Esophagus squamous epithelium (tissue), 5 donors: ENCODE results near the gene PGLYRP1. TPM values are rescaled to one million over a fixed set of nuclear protein-coding genes. Genes with fewer than 3 reads are reported as not detected.

Experiments used
- DNase-seq: peaks from one replicate; lab custom pipeline; 2025; lab: John Stamatoyannopoulos, UW
- H3K27ac ChIP-seq, 4 donors: fragments of 200-600 bp; sonication (generic); one replicate each; pipeline ENCODE4 v1.5.1; 2016 to 2019; ENCODE audit warnings: mild to moderate bottlenecking in 1 of 4
- H3K27me3 ChIP-seq, 4 donors: fragments of 200-600 bp; sonication (generic); 1 replicate in 3 of 4; 2 replicates in 1 of 4; pipeline versions ENCODE4 v1.5.1 to v1.6.0; 2017 to 2021; ENCODE audit warnings: antibody characterized with exemption in 1 of 4
- H3K36me3 ChIP-seq, 3 donors: fragments of 200-600 bp; sonication (generic); one replicate each; pipeline ENCODE4 v1.5.1; 2016 to 2019
- H3K4me1 ChIP-seq, 3 donors: fragments of 200-600 bp; sonication (generic); one replicate each; pipeline ENCODE4 v1.5.1; 2017 to 2019
- H3K4me3 ChIP-seq, 4 donors: fragments of 200-600 bp; sonication (generic); 1 replicate in 3 of 4; 2 replicates in 1 of 4; pipeline ENCODE4 v1.5.1; 2016 to 2019; ENCODE audit warnings: mild to moderate bottlenecking in 2 of 4, moderate library complexity in 1 of 4
- H3K9me3 ChIP-seq, 3 donors: fragments of 200-600 bp; sonication (generic); one replicate each; pipeline ENCODE4 v1.5.1; 2016 to 2019
- CTCF ChIP-seq, 6 experiments: fragments of 450-650 bp in 4 of 6; fragments of 200-600 bp in 2 of 6; sonication (generic) in 2 of 6; IDR thresholded peaks; one replicate each; pipeline ENCODE4 v1.5.1; 2016 to 2019; ENCODE audit warnings: antibody characterized with exemption in 6 of 6, mild to moderate bottlenecking in 4 of 6, moderate library complexity in 4 of 6
- POLR2A ChIP-seq, 4 donors: fragments of 450-650 bp; IDR thresholded peaks; one replicate each; pipeline ENCODE4 v1.6.1; 2017; ENCODE audit warnings: antibody characterized with exemption in 4 of 4, mild to moderate bottlenecking in 4 of 4, moderate library complexity in 3 of 4
- WGBS, 2 donors: methylation state at CpG; one replicate each; pipeline ENCODE4 v1.1.5; 2018; 5-methylcytosine and 5-hydroxymethylcytosine counted together
- intact Hi-C: fragments of 100-400 bp; cut with DNase I; formaldehyde crosslinking; loops from one replicate; pipeline ENCODE4 v1.15.0; 2022
- total RNA-seq, 4 donors: library from RNA; depleted of rRNA; stranded (reverse); fragments of >200 nt; gene quantifications; one replicate each; pipeline ENCODE4 v1.1.0, GENCODE V29; 2016
- donor health status: DM: yes; HTN: yes; CAD: no.

PGLYRP1 gene
- total RNA-seq, 4 donors from 2014 or later: not detected

DNA sequence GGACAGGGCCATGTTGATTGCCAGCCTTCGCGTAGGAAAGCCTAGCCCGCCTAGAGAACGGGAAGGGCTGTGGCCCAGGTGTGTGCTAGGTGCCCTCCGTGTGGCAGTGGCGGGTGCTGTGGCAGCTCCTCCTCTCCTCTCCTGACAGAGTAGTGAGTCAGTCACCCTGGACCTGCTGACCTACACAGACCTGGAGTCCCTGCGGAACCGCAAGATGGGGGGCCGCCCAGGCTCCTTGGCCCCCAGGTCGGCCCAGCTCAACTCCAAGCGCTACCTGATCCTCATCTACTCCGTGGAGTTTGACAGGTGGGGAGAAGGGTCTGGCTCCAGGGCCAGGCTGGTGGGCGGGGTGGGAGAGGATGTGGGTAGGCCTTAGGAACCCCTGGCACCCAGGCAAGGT lies 16.4 kb downstream of the PGLYRP1 start:
- Histone ChIP-seq H3K4me1 (peaks cover 0 to 3% (median 0%) of the 10 kb centered on the region in 3 donors), H3K27me3 (no peaks in the 10 kb centered on the region), H3K27ac (no peak overlapping the region), H3K36me3 (peaks cover 0 to 56% (median 0%) of the 10 kb centered on the region in 3 donors), H3K4me3 (no peak overlapping the region), H3K9me3 (no peaks in the 10 kb centered on the region)
- intact Hi-C loops: no loop called here
- no peak for DNase-seq
- TF ChIP-seq CTCF (IDR thresholded peaks at IDR 0.05): no peak
- WGBS, 2 donors: no CpG with 5 or more reads among the region's 13 CpGs

DNA sequence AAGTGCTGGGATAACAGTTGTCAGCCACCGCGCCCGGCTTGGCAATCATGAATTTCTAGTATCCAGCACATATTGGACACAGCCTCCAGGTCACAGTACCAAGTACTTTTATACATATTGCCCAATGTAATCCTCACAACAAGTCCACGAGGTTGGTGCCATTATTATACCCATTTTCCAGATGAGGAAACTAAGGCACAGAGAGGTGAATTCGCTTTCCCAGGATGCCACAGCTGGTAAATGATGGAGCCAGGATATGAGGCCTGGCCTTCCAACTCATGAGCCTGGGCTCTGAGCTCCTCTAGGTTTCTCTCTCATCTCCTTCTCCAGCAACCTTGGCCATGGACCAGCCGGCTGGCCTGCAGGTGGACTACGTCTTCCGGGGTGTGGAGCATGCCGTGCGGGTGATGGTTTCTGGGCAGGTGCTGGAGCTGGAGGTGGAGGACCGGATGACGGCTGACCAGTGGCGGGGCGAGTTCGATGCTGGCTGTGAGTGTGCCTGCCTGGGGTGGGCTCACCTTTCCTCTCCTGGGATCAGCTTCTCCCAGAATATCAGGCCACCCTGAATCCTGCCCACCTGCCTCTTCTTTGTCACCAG lies 20.1 kb downstream of the PGLYRP1 start:
- TF ChIP-seq CTCF (IDR thresholded peaks at IDR 0.05) (no peak), POLR2A (IDR thresholded peaks at IDR 0.05) (no peak)
- no peak for DNase-seq
- H3K27me3 ChIP-seq: peaks cover 0 to 14% (median 0%) of the 10 kb centered on the region in 4 donors
- intact Hi-C loops: no loop called here
- peaks cover 0 to 49% (median 0%) of the 10 kb centered on the region in 3 donors for H3K36me3 ChIP-seq
- no peaks in the 10 kb centered on the region for H3K9me3 ChIP-seq
- 96 to 97% methylated on average over 8 to 12 of the region's 15 CpGs for WGBS, 2 donors
- H3K4me1 ChIP-seq: peaks cover 4 to 22% (median 11%) of the 10 kb centered on the region in 3 donors
- no peak overlapping the region for H3K4me3 ChIP-seq
- H3K27ac ChIP-seq: no peak overlapping the region

DNA sequence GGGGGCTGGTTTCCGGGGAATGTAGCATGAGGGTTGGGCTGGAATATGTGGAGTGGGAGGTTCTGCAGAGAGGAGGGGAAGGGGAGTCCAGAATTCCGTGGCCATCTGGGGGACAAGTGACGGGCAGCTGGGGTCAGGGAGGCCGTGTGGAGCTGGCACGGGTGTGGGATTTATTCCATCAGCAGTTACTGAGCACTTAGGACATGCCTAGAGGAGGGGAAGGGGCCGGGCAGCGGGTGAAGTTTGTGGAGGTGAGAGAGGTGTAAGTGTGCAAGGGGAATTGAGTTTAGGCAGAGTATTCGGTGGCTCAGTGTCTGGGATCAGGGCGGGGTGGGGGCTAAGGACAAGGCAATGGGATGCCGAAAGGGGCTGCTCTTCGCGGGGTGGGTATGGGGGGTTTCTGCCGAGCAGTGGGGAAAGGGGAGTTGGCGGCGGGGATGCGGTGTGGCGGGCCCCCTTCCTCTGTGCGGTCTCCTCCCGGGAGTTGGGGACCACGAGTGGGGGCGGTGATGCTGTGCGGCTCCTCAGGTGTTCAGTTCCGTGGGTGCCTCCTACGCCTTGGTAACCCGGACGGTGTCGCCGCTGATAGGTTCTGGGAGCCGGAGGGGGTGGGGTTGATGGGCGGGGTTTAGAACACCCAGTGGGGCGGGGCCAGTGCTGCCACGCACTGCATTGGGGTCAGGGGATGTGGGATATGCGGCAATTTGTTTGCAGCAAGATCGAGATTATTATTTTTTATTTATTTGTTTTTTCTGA lies 22.2 kb downstream of the PGLYRP1 start:
- 7 to 12% methylated on average over 26 to 33 of the region's 34 CpGs for WGBS, 2 donors
- H3K27ac ChIP-seq: no peak overlapping the region
- TF ChIP-seq CTCF (IDR thresholded peaks at IDR 0.05): no peak
- TF ChIP-seq POLR2A (IDR thresholded peaks at IDR 0.05): no peak
- H3K4me1 ChIP-seq: peaks cover 10 to 33% (median 16%) of the 10 kb centered on the region in 3 donors
- peaks cover 0 to 14% (median 0%) of the 10 kb centered on the region in 4 donors for H3K27me3 ChIP-seq
- DNase-seq: no peak
- H3K36me3 ChIP-seq: peaks cover 0 to 35% (median 0%) of the 10 kb centered on the region in 3 donors
- peak overlapping the region in 3 of 4 donors; percentile 24 to 48 (median 28) for H3K4me3 ChIP-seq
- intact Hi-C loops: no loop called here
- no peaks in the 10 kb centered on the region for H3K9me3 ChIP-seq

DNA sequence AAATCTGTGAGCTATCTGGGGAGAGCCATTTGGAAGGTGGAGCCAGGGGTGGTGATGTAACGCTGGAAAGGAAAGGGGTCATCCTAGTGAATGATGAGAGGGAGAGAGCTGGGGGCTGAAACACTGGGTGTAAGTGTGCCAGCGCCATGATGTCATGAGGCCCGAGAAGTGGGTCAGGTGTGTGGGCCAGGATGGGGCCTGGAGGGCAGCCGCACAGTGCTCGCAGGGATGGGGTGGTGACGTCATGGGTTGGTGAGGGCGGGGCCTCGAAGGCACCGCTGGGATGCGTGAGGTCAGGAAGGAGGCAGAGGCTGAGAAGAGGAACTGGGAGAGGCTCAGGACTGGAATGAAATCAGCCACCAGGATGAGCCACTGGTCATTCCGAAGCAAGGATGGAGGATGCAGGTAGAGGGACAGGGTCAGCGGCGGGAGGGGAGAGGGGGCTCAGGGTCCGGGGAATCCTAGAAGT lies 23.2 kb downstream of the PGLYRP1 start:
- Histone ChIP-seq H3K27ac (no peak overlapping the region), H3K9me3 (no peaks in the 10 kb centered on the region), H3K4me3 (peak overlapping the region in 1 of 4 donors; percentile 21), H3K4me1 (peaks cover 10 to 35% (median 18%) of the 10 kb centered on the region in 3 donors), H3K36me3 (peaks cover 0 to 29% (median 0%) of the 10 kb centered on the region in 3 donors), H3K27me3 (peaks cover 0 to 14% (median 0%) of the 10 kb centered on the region in 4 donors)
- 19 to 26% methylated on average over 14 of the region's 14 CpGs for whole genome bisulfite sequencing, 2 donors
- no peak for DNase-seq
- TF ChIP-seq POLR2A (IDR thresholded peaks at IDR 0.05) (no peak), CTCF (IDR thresholded peaks at IDR 0.05) (no peak)
- intact Hi-C loops: no loop called here

DNA sequence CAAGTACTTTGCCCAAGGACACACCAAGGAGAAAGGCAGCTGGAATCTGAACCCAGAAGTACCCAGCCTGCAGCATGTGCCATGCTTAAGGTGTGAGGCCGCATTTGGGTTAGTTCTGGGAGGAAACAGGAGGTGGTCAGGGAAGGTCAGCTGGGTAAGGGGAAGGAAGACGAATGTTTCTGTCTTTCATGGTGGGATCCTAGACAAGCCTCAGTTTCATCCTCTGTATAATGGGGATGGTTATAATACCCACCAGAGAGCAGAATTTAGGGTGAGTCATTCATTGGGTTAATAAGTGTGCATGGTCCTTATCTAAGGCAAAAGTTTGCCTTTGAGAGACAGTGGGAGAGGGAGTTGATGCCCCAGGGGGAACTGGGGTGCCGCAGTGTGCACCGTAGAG lies 24.0 kb downstream of the PGLYRP1 start:
- DNase-seq: no peak
- peaks cover 0 to 21% (median 0%) of the 10 kb centered on the region in 3 donors for H3K36me3 ChIP-seq
- no peak overlapping the region for H3K27ac ChIP-seq
- no peak overlapping the region for H3K4me3 ChIP-seq
- H3K9me3 ChIP-seq: no peaks in the 10 kb centered on the region
- intact Hi-C loops: no loop called here
- TF ChIP-seq CTCF (IDR thresholded peaks at IDR 0.05) (no peak), POLR2A (IDR thresholded peaks at IDR 0.05) (no peak)
- peaks cover 0 to 14% (median 0%) of the 10 kb centered on the region in 4 donors for H3K27me3 ChIP-seq
- 90 to 95% methylated on average over 2 to 4 of the region's 4 CpGs for WGBS, 2 donors
- H3K4me1 ChIP-seq: peaks cover 10 to 40% (median 18%) of the 10 kb centered on the region in 3 donors
